Measurements from ENCODE around the gene ATG5. TPM values are rescaled to one million over a fixed set of nuclear protein-coding genes. Genes with fewer than 3 reads are reported as not detected.
A peak's percentile ranks its signal among the peaks of the same experiment; 100 is the strongest.

ATG5 gene
- polyA plus RNA-seq, 1 experiment = 53.9 TPM

- no peak for TF ChIP-seq CTCF (IDR thresholded peaks at IDR 0.05; ENCODE audit: low read depth, low read length)
- no peak overlapping the region for H3K27ac ChIP-seq (ENCODE audit: low read depth, low read length)
- H3K4me3 ChIP-seq (ENCODE audit: low read depth, low read length) = no peak overlapping the region
- ChIA-PET POLR2A (no interaction called here), CTCF (interaction anchor here (1.0 to 3.4 kb wide), 2 partner anchors 16 to 94 kb away, joined by 4 to 21 read pairs; no protein-coding TSS in a partner anchor)
- no peaks in the 10 kb centered on the region for H3K27me3 ChIP-seq (ENCODE audit: control insufficient read depth, insufficient read depth, low read length)
- no peak for DNase-seq (ENCODE audit: low read depth, low spot score)
- no peaks in the 10 kb centered on the region; the same call in 1 of the 2 replicates for H3K9me3 ChIP-seq (ENCODE audit: control insufficient read depth, insufficient read depth, low read length)
Observed at GRCh38 chr6:106206905-106207304, 118.7 kb downstream of the ATG5 start.

GRCh38 chr6:106204961-106205360 is 120.6 kb downstream of the ATG5 start:
- CTCF ChIA-PET = interaction anchor here (0.8 to 3.4 kb wide), 2 partner anchors 18 to 97 kb away, joined by 3 to 21 read pairs; no protein-coding TSS in a partner anchor
- Histone ChIP-seq H3K27me3 (ENCODE audit: control insufficient read depth, insufficient read depth, low read length) (no peaks in the 10 kb centered on the region), H3K9me3 (ENCODE audit: control insufficient read depth, insufficient read depth, low read length) (no peaks in the 10 kb centered on the region; the same call in 1 of the 2 replicates), H3K27ac (ENCODE audit: low read depth, low read length) (no peak overlapping the region), H3K4me3 (ENCODE audit: low read depth, low read length) (no peak overlapping the region)
- DNase-seq (ENCODE audit: low read depth, low spot score) = no peak
- TF ChIP-seq CTCF (IDR thresholded peaks at IDR 0.05; ENCODE audit: low read depth, low read length) = no peak
- POLR2A ChIA-PET = interaction anchor here (0.5 kb wide), 1 partner anchor 110 kb away, joined by 3 read pairs; no protein-coding TSS in a partner anchor

DNA sequence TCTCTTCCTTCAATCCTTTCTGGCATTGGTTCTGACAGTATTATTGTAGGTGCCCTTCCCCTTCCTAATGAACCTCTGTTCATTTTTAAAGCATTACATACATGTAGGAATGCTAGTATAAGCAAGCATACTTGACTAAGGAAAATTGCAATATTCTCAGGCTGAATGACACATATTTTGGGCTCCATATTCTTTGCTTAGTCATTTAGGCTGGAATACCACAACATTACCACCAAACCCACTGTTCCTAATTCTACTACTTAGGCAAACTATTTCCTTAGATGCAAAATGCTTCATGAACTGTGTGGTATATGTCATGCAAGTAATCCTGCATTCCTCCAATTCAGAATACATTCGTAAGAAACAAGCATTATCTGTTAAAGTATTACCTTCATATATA is 125.6 kb downstream of the ATG5 start:
- Histone ChIP-seq H3K27me3 (ENCODE audit: control insufficient read depth, insufficient read depth, low read length) (no peaks in the 10 kb centered on the region), H3K9me3 (ENCODE audit: control insufficient read depth, insufficient read depth, low read length) (no peaks in the 10 kb centered on the region), H3K27ac (ENCODE audit: low read depth, low read length) (no peak overlapping the region), H3K4me3 (ENCODE audit: low read depth, low read length) (no peak overlapping the region)
- POLR2A ChIA-PET = no interaction called here
- DNase-seq (ENCODE audit: low read depth, low spot score) = peak; percentile 63
- CTCF ChIA-PET = interaction anchor here (1.3 kb wide), 1 partner anchor 23 kb away, joined by 5 read pairs; no protein-coding TSS in a partner anchor
- no peak for TF ChIP-seq CTCF (IDR thresholded peaks at IDR 0.05; ENCODE audit: low read depth, low read length)

DNA sequence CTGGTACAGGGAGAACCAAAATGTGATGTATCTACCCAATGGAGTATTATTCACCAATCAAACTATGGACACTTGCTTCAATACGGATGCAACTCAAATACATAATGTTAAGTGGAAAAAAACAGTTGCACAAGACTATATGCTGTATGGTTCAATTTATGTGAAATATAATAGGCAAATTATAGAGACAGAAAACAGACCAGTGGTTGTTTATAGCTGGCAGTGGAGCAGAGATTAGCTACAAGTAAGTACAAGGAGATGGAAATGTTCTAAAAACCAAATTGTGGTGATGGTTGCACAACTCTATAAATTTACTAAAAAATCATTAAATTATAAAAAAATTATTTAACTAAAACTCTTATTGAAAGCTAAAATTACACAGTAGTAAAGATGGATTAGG is 126.2 kb downstream of the ATG5 start:
- no peaks in the 10 kb centered on the region for H3K9me3 ChIP-seq (ENCODE audit: control insufficient read depth, insufficient read depth, low read length)
- no peak for DNase-seq (ENCODE audit: low read depth, low spot score)
- no peak for TF ChIP-seq CTCF (IDR thresholded peaks at IDR 0.05; ENCODE audit: low read depth, low read length)
- no peaks in the 10 kb centered on the region for H3K27me3 ChIP-seq (ENCODE audit: control insufficient read depth, insufficient read depth, low read length)
- CTCF ChIA-PET = interaction anchor here (1.3 kb wide), 1 partner anchor 24 kb away, joined by 5 read pairs; no protein-coding TSS in a partner anchor
- no peak overlapping the region for H3K4me3 ChIP-seq (ENCODE audit: low read depth, low read length)
- POLR2A ChIA-PET = no interaction called here
- no peak overlapping the region for H3K27ac ChIP-seq (ENCODE audit: low read depth, low read length)

- POLR2A ChIA-PET = no interaction called here
- H3K9me3 ChIP-seq (ENCODE audit: control insufficient read depth, insufficient read depth, low read length) = no peaks in the 10 kb centered on the region
- no peak overlapping the region for H3K4me3 ChIP-seq (ENCODE audit: low read depth, low read length)
- no peaks in the 10 kb centered on the region for H3K27me3 ChIP-seq (ENCODE audit: control insufficient read depth, insufficient read depth, low read length)
- CTCF ChIA-PET = interaction anchor here (1.5 kb wide), 1 partner anchor 26 kb away, joined by 5 read pairs; no protein-coding TSS in a partner anchor
- no peak for TF ChIP-seq CTCF (IDR thresholded peaks at IDR 0.05; ENCODE audit: low read depth, low read length)
- no peak overlapping the region for H3K27ac ChIP-seq (ENCODE audit: low read depth, low read length)
- DNase-seq (ENCODE audit: low read depth, low spot score) = no peak
Observed at GRCh38 chr6:106197441-106197840, 128.1 kb downstream of the ATG5 start.
